ENCODE measurements around the gene FMN1.

DNA sequence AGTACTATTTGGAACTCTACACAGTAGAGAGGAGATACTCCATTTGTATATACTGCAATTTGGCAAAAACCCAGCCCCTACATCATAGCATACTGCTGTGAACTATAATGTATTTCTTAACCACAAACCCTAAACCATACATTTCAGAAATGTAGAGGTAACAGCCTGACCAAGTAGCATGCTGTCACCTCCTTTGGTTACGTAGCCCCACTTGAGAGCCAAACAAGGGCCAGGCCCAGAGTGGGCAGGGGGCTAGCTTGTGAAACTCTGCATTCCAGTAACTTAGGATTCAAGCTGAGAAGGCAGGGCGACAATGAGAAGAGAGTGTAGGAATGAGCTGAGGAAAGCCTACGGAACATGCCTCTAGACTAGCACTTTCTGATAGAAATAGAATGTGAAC, 340.9 kb downstream of the FMN1 start:
- TF ChIP-seq, protein P1, sequence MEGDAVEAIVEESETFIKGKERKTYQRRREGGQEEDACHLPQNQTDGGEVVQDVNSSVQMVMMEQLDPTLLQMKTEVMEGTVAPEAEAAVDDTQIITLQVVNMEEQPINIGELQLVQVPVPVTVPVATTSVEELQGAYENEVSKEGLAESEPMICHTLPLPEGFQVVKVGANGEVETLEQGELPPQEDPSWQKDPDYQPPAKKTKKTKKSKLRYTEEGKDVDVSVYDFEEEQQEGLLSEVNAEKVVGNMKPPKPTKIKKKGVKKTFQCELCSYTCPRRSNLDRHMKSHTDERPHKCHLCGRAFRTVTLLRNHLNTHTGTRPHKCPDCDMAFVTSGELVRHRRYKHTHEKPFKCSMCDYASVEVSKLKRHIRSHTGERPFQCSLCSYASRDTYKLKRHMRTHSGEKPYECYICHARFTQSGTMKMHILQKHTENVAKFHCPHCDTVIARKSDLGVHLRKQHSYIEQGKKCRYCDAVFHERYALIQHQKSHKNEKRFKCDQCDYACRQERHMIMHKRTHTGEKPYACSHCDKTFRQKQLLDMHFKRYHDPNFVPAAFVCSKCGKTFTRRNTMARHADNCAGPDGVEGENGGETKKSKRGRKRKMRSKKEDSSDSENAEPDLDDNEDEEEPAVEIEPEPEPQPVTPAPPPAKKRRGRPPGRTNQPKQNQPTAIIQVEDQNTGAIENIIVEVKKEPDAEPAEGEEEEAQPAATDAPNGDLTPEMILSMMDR (IDR thresholded peaks at IDR 0.05 in 8 of 11, conservative IDR thresholded peaks at IDR 0.05 in 3 of 11), result no peak
- TF ChIP-seq POLR2AphosphoS5 (IDR thresholded peaks at IDR 0.05), result no peak
